Breast epithelium (tissue), 3 donors: ENCODE measurements around the gene GUCA2A.

Experiments
- CTCF ChIP-seq, 3 donors: fragments of 450-650 bp; IDR thresholded peaks; one replicate each; pipeline ENCODE4 v1.5.1; 2016 to 2017; ENCODE audit warnings: antibody characterized with exemption in 3 of 3, mild to moderate bottlenecking in 3 of 3, moderate library complexity in 3 of 3
- POLR2AphosphoS5 ChIP-seq, 3 donors: sonication (generic); formaldehyde crosslinking; IDR thresholded peaks; one replicate each; pipeline ENCODE4 v1.6.1; 2017; ENCODE audit warnings: antibody characterized with exemption in 3 of 3

GRCh38 chr1:42148166-42148565 lies 16.4 kb downstream of the GUCA2A start:
- TF ChIP-seq CTCF (IDR thresholded peaks at IDR 0.05) (no peak), POLR2AphosphoS5 (IDR thresholded peaks at IDR 0.05) (no peak)
